Neutrophil (primary cell): ENCODE results near the gene ENTPD1.

Experiments
- H3K27ac ChIP-seq: fragments of 200-600 bp; sonication (generic); 2 replicates; pipeline ENCODE4 v1.5.1; 2016; ENCODE audit warnings: mild to moderate bottlenecking, moderate library complexity
- H3K27me3 ChIP-seq: fragments of 200-600 bp; sonication (generic); 2 replicates; pipeline ENCODE4 v1.6.0; 2016; ENCODE audit warnings: mild to moderate bottlenecking
- H3K36me3 ChIP-seq: fragments of 200-600 bp; sonication (generic); 2 replicates; pipeline ENCODE4 v1.5.1; 2017
- H3K4me1 ChIP-seq, 2 experiments: fragments of 200-600 bp in 1 of 2; sonication (generic) in 1 of 2; 1 replicate in 1 of 2; 2 replicates in 1 of 2; pipeline versions ENCODE4 v1.5.1 to v1.6.1; 2013 to 2016; ENCODE audit warnings: low read depth in 1 of 2, low read length in 1 of 2, mild to moderate bottlenecking in 1 of 2, moderate library complexity in 1 of 2; ENCODE audit not compliant: control insufficient read depth in 1 of 2, insufficient read depth in 1 of 2
- H3K4me3 ChIP-seq, 2 experiments: fragments of 200-600 bp in 1 of 2; sonication (generic) in 1 of 2; 1 replicate in 1 of 2; 2 replicates in 1 of 2; pipeline ENCODE4 v1.5.1; 2013 to 2016; ENCODE audit warnings: low read depth in 1 of 2, low read length in 1 of 2, mild to moderate bottlenecking in 1 of 2, moderate library complexity in 1 of 2
- H3K9me3 ChIP-seq: fragments of 200-600 bp; sonication (generic); 2 replicates; pipeline ENCODE4 v1.5.1; 2016
- CTCF ChIP-seq: fragments of 200-600 bp; sonication (generic); IDR thresholded peaks from 2 replicates; pipeline ENCODE4 v1.5.1; 2016; ENCODE audit warnings: antibody characterized with exemption

Gene ENTPD1

DNA sequence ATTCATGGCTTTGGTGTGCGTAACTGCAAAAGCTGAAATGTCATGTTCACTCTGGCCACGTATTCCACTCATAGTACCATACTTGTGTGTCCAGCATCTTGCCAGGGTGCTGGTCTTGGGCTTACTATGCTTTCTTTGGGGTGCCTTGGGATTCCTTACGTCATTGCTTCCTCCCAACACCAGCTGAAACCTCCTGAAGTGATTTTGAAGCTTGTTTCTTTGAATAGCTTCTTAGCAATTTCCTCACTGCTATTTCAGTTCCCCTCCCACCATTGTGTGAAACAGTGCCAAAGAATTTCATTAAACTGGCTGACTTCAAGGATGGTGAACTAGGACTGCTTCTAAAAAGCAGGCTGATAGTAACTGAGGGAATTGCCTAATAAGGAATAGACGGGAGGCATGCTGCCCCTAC, 36.9 kb downstream of the ENTPD1 start:
- no peak for TF ChIP-seq CTCF
- peaks cover 76 to 85% of the 10 kb centered on the region in 2 experiments for H3K4me1 ChIP-seq
- H3K9me3 ChIP-seq = no peaks in the 10 kb centered on the region
- H3K27me3 ChIP-seq = no peaks in the 10 kb centered on the region
- H3K36me3 ChIP-seq = peaks cover 5% of the 10 kb centered on the region
- peak overlapping the region; percentile 78 for H3K27ac ChIP-seq
- peak overlapping the region; percentile 4 to 11 for H3K4me3 ChIP-seq

- H3K9me3 ChIP-seq = no peaks in the 10 kb centered on the region
- peak overlapping the region in 1 of 2 experiments; percentile 11 for H3K4me3 ChIP-seq
- peak overlapping the region; percentile 78 for H3K27ac ChIP-seq
- H3K4me1 ChIP-seq = peaks cover 77 to 85% of the 10 kb centered on the region in 2 experiments
- H3K36me3 ChIP-seq = peaks cover 5% of the 10 kb centered on the region
- H3K27me3 ChIP-seq = no peaks in the 10 kb centered on the region
- no peak for TF ChIP-seq CTCF
Measured at GRCh38 chr10:95793401-95794045, 37.6 kb downstream of the ENTPD1 start.

GRCh38 chr10:95794195-95794594, 38.2 kb downstream of the ENTPD1 start:
- peaks cover 77 to 91% of the 10 kb centered on the region in 2 experiments for H3K4me1 ChIP-seq
- no peak overlapping the region for H3K4me3 ChIP-seq
- no peaks in the 10 kb centered on the region for H3K27me3 ChIP-seq
- H3K9me3 ChIP-seq = no peaks in the 10 kb centered on the region
- H3K36me3 ChIP-seq = peaks cover 5% of the 10 kb centered on the region
- no peak for TF ChIP-seq CTCF
- H3K27ac ChIP-seq = peak overlapping the region; percentile 78

DNA sequence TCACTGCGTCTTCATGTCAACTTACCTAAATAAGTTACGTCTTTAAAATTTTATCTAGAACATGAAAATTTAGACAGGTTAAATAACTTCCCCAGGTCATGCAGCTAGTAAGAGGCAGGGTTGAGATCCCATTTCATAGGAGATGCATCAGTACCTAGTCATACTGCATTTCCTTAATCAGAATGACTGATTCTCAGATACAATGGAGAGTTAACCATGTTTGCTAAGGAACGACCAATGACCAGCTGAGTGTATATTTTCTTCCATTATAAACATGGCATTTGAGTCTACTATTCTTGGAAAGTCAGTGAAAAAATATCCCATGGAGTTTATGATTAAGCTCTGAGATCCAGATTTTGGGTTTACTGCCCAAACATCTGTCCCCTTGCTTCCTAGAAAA, 39.6 kb downstream of the ENTPD1 start:
- Histone ChIP-seq H3K27ac (peak overlapping the region; percentile 78), H3K27me3 (no peaks in the 10 kb centered on the region), H3K4me1 (peaks cover 68 to 79% of the 10 kb centered on the region in 2 experiments), H3K9me3 (no peaks in the 10 kb centered on the region), H3K4me3 (no peak overlapping the region), H3K36me3 (no peaks in the 10 kb centered on the region)
- no peak for TF ChIP-seq CTCF

GRCh38 chr10:95796504-95796903, 40.5 kb downstream of the ENTPD1 start:
- H3K27ac ChIP-seq = peak overlapping the region; percentile 78
- H3K27me3 ChIP-seq = no peaks in the 10 kb centered on the region
- H3K4me3 ChIP-seq = no peak overlapping the region
- H3K4me1 ChIP-seq = peaks cover 65 to 70% of the 10 kb centered on the region in 2 experiments
- no peaks in the 10 kb centered on the region for H3K36me3 ChIP-seq
- TF ChIP-seq CTCF = no peak
- H3K9me3 ChIP-seq = no peaks in the 10 kb centered on the region
